Measurements from ENCODE around the gene COL6A2. TPM values are rescaled to one million over a fixed set of nuclear protein-coding genes. Genes with fewer than 3 reads are reported as not detected.

Gene COL6A2
- total and polyA plus RNA-seq, 10 of the 15 experiments (the other 5 are each of a cell fraction or from before 2014, with no cell fraction given): 0.16 to 1.3 (median 0.34) TPM; not detected in 7

- FAIRE-seq (no peak), ATAC-seq (no peak), DNase-seq (ENCODE audit: low read depth, low spot score) (no peak)
- Histone ChIP-seq H3K4me2 (ENCODE audit: control insufficient read depth, insufficient read depth) (no peak overlapping the region), H4K20me1 (ENCODE audit: control insufficient read depth, insufficient read depth) (no peaks in the 10 kb centered on the region), H3K79me2 (ENCODE audit: control insufficient read depth, insufficient read depth, low read length) (no peaks in the 10 kb centered on the region), H3K9ac (ENCODE audit: control insufficient read depth, insufficient read depth, low read length) (no peak overlapping the region), H3K4me1 (ENCODE audit: control insufficient read depth, insufficient read depth, low read length) (no peaks in the 10 kb centered on the region), H3K9me3 (replicated peaks; ENCODE audit: control insufficient read depth, insufficient read depth, low read length) (no peaks in the 10 kb centered on the region; the same call in 2 of the 3 replicates), H2AFZ (ENCODE audit: control insufficient read depth, low read depth, low read length) (no peak overlapping the region), H3K36me3 (ENCODE audit: control insufficient read depth in 2 of 2, insufficient read depth in 2 of 2, low read length in 1 of 2) (no peaks in the 10 kb centered on the region), H3K27ac (ENCODE audit: control insufficient read depth, insufficient read depth) (no peak overlapping the region), H3K4me3 (no peak overlapping the region), H3K27me3 (replicated peaks in 1 of 2; ENCODE audit: control insufficient read depth in 2 of 2, insufficient read depth in 2 of 2, low read length in 1 of 2) (no peaks in the 10 kb centered on the region)
- intact Hi-C loops (cut with micrococcal nuclease; ENCODE audit: unreplicated experiment): no loop called here
- ChIA-PET CTCF (interaction anchor here (0.7 kb wide), 1 partner anchor 156 kb away, joined by 3 read pairs; no protein-coding TSS in a partner anchor), SMC1A (ENCODE audit: uncharacterized antibody, unreplicated experiment) (no interaction called here), POLR2A (no interaction called here), RAD21 (ENCODE audit: unreplicated experiment) (no interaction called here)
- BruUV-seq (replicated peaks): no TSS peak
- in situ Hi-C loops (cut with MboI): no loop called here
- TF ChIP-seq CUX1 (IDR thresholded peaks at IDR 0.05; ENCODE audit: insufficient replicate concordance, low read depth, low read length) (no peak), CHD2 (IDR thresholded peaks at IDR 0.05; ENCODE audit: borderline replicate concordance, low read depth, low read length) (no peak), EP300 (IDR thresholded peaks at IDR 0.05; ENCODE audit: borderline replicate concordance in 1 of 2, control insufficient read depth in 1 of 2, low read depth in 2 of 2, low read length in 2 of 2) (no peak), MXI1 (IDR thresholded peaks at IDR 0.05; ENCODE audit: low read depth, low read length) (no peak), ZNF687 (IDR thresholded peaks at IDR 0.05) (no peak), SPI1 (IDR thresholded peaks at IDR 0.05; ENCODE audit: borderline replicate concordance, insufficient read depth, low read depth, low read length) (no peak), HDAC2 (IDR thresholded peaks at IDR 0.05) (no peak), PAX5 (IDR thresholded peaks at IDR 0.05; ENCODE audit: borderline replicate concordance, low read depth, low read length) (no peak), BRCA1 (IDR thresholded peaks at IDR 0.05; ENCODE audit: low read depth, low read length) (no peak), CHD4 (IDR thresholded peaks at IDR 0.05) (no peak), NR2C1 (IDR thresholded peaks at IDR 0.05) (no peak), HDAC6 (IDR thresholded peaks at IDR 0.05; ENCODE audit: unreplicated experiment) (no peak), TARDBP (IDR thresholded peaks at IDR 0.05; ENCODE audit: borderline replicate concordance) (no peak), BCL11A (IDR thresholded peaks at IDR 0.05; ENCODE audit: low read depth, low read length) (no peak), GABPA (IDR thresholded peaks at IDR 0.05; ENCODE audit: low read depth) (no peak)
- TF ChIP-seq, protein P1, sequence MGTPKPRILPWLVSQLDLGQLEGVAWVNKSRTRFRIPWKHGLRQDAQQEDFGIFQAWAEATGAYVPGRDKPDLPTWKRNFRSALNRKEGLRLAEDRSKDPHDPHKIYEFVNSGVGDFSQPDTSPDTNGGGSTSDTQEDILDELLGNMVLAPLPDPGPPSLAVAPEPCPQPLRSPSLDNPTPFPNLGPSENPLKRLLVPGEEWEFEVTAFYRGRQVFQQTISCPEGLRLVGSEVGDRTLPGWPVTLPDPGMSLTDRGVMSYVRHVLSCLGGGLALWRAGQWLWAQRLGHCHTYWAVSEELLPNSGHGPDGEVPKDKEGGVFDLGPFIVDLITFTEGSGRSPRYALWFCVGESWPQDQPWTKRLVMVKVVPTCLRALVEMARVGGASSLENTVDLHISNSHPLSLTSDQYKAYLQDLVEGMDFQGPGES (IDR thresholded peaks at IDR 0.05): no peak
Observed at GRCh38 chr21:46104104-46104503, 6.2 kb downstream of the COL6A2 start.
